ENCODE data around the gene NSMCE3.

NSMCE3 gene

GRCh38 chr15:29220852-29221251 lies 48.8 kb downstream of the NSMCE3 start:
- no peak for DNase-seq (ENCODE audit: low read depth)

- DNase-seq (ENCODE audit: low read depth) = no peak
Observed at GRCh38 chr15:29216955-29217354, 52.7 kb downstream of the NSMCE3 start.

Data from CMK (cell line).